Stomach (tissue), 9 donors: ENCODE measurements around the gene PSPN. TPM values are rescaled to one million over a fixed set of nuclear protein-coding genes. Genes with fewer than 3 reads are reported as not detected.

Experiments used
- DNase-seq, 2 donors: peaks; one replicate each; pipeline versions ENCODE4 v3.0.0 to v3.0.0-alpha.2; 2013 to 2019
- H3K27ac ChIP-seq, 5 donors: fragments of 200-600 bp in 4 of 5; sonication (generic) in 4 of 5; one replicate each; pipeline ENCODE4 v1.5.1; 2013 to 2019; ENCODE audit warnings: mild to moderate bottlenecking in 1 of 5, moderate library complexity in 1 of 5
- H3K27me3 ChIP-seq, 3 donors: fragments of 200-600 bp; sonication (generic); one replicate each; pipeline ENCODE4 v1.5.1; 2017 to 2019; ENCODE audit warnings: mixed run types in 1 of 3
- H3K36me3 ChIP-seq, 4 donors: fragments of 200-600 bp; sonication (generic); 1 replicate in 3 of 4; 2 replicates in 1 of 4; pipeline ENCODE4 v1.5.1; 2016 to 2019
- H3K4me1 ChIP-seq, 4 donors: fragments of 200-600 bp; sonication (generic); one replicate each; pipeline ENCODE4 v1.5.1; 2016 to 2019
- H3K4me3 ChIP-seq, 4 donors: fragments of 200-600 bp; sonication (generic) in 3 of 4; one replicate each; pipeline ENCODE4 v1.5.1; 2016 to 2019; ENCODE audit warnings: mild to moderate bottlenecking in 1 of 4
- H3K9me3 ChIP-seq, 4 donors: fragments of 200-600 bp; sonication (generic); one replicate each; pipeline ENCODE4 v1.5.1; 2016 to 2019
- EP300 ChIP-seq: sonication (generic); formaldehyde crosslinking; IDR thresholded peaks from one replicate; pipeline ENCODE4 v1.6.1; 2017; ENCODE audit warnings: antibody characterized with exemption
- POLR2A ChIP-seq, 4 donors: fragments of 450-650 bp; IDR thresholded peaks; one replicate each; pipeline ENCODE4 v1.6.1; 2016; ENCODE audit warnings: antibody characterized with exemption in 4 of 4, control low read depth in 2 of 4, mild to moderate bottlenecking in 1 of 4, moderate library complexity in 1 of 4
- POLR2AphosphoS5 ChIP-seq, 3 donors: sonication (generic); formaldehyde crosslinking; IDR thresholded peaks; one replicate each; pipeline ENCODE4 v1.6.1; 2016; ENCODE audit warnings: antibody characterized with exemption in 3 of 3
- WGBS, 5 donors: extraction: QIAGEN DNeasy Blood & Tissue Kit in 3 of 5; methylation state at CpG; one replicate each; pipeline versions ENCODE4 v1.1.5 to v1.1.7; 2013 to 2018; 5-methylcytosine and 5-hydroxymethylcytosine counted together
- intact Hi-C: fragments of 100-400 bp; cut with DNase I; formaldehyde crosslinking; loops from one replicate; pipeline ENCODE4 v1.15.1; 2023; ENCODE audit warnings: low total_unique reads
- polyA plus RNA-seq, 3 donors: library from polyadenylated mRNA; stranded (reverse); fragments of 200-250 nt; gene quantifications; one replicate each; pipeline ENCODE4 v1.2.3, GENCODE V29; 2013
- small RNA-seq, 4 donors: library from RNA; depleted of rRNA; stranded (forward); fragments of <200 nt; gene quantifications; one replicate each; pipeline ENCODE3, GENCODE V24; 2016
- total RNA-seq, 5 donors: library from RNA; depleted of rRNA; stranded (reverse); fragments of >200 nt; gene quantifications; one replicate each; pipeline versions ENCODE4 v1.1.0 to v1.2.3, GENCODE V29; 2014 to 2016
- TF ChIP-seq, protein P1 (sequence below), 7 experiments: fragments of 450-650 bp in 4 of 7; fragments of 200-600 bp in 3 of 7; sonication (generic) in 3 of 7; IDR thresholded peaks; one replicate each; pipeline ENCODE4 v1.5.1; 2016 to 2019; ENCODE audit warnings: antibody characterized with exemption in 7 of 7, control low read depth in 2 of 7, mild to moderate bottlenecking in 1 of 7
- donor health status: healthy with polysubstance abuse.
- donor health status: Bipolar disorder and iron deficiency.
- donor health status: healthy.

The PSPN gene
- total and polyA plus RNA-seq, 8 donors = 0.92 to 2.8 (median 1.8) TPM; not detected in 1

DNA sequence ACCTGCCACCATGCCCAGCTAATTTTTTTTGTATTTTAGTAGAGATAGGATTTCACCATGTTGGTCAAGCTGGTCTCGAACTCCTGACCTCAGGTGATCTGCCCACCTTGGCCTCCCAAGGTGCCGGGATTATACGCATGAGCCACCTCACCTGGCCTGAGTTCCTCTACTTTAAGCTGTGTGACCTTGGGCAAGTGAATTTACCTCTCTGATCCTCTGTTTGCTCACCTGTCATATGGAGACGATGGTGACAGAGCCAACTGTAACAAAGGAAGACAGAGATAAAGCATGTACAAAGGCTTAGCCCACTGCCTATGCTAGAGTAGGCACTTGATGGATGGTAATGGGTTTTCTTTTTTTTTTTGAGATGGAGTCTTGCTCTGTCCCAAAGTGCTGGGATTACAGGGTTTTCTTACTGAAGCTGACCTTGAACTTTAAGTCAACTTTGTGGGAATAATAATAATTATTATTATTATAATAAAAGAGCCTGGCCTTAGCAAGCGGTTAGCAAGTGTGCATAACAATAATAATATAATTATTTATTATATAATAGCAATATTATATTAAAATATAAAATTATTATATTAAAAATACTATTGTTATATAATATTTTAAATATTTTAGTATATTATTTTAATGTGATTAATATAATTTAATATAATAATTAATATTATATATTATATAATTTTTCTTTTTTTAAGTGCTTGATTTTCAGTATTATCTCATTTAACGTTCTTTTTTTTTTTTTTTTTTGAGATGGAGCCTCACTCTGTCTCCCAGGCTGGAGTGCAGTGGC lies 41.0 kb downstream of the PSPN start:
- intact Hi-C loops = no loop called here
- Histone ChIP-seq H3K36me3 (no peaks in the 10 kb centered on the region), H3K4me1 (no peaks in the 10 kb centered on the region), H3K27ac (no peak overlapping the region), H3K27me3 (no peaks in the 10 kb centered on the region), H3K4me3 (no peak overlapping the region), H3K9me3 (no peaks in the 10 kb centered on the region)
- WGBS, 5 donors = 80 to 84% (median 82%) methylated on average over 6 of the region's 6 CpGs
- TF ChIP-seq POLR2AphosphoS5 (IDR thresholded peaks at IDR 0.05) (no peak), EP300 (no peak), POLR2A (IDR thresholded peaks at IDR 0.05) (no peak)
- TF ChIP-seq, protein P1, sequence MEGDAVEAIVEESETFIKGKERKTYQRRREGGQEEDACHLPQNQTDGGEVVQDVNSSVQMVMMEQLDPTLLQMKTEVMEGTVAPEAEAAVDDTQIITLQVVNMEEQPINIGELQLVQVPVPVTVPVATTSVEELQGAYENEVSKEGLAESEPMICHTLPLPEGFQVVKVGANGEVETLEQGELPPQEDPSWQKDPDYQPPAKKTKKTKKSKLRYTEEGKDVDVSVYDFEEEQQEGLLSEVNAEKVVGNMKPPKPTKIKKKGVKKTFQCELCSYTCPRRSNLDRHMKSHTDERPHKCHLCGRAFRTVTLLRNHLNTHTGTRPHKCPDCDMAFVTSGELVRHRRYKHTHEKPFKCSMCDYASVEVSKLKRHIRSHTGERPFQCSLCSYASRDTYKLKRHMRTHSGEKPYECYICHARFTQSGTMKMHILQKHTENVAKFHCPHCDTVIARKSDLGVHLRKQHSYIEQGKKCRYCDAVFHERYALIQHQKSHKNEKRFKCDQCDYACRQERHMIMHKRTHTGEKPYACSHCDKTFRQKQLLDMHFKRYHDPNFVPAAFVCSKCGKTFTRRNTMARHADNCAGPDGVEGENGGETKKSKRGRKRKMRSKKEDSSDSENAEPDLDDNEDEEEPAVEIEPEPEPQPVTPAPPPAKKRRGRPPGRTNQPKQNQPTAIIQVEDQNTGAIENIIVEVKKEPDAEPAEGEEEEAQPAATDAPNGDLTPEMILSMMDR (IDR thresholded peaks at IDR 0.05) = no peak
- no peak for DNase-seq

DNA sequence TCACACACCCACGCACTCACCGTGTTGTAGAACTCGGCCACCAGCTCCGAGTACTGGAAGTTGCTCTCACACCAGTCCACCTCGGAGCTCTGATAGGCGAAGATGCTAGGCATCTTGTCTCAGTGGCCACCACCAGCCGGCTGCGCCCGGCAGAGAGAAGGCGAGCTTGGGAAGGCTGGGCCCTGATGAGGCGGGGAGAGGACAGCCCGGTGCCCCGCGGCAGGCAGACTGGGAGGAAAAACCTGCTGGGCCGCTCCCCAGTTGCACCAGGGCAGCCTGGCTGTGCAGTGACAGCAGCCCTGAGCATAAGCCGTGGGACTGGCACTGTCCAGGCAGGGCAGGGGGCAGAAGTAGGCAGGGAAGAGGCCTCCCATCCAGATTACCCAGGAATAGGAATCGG lies 42.3 kb downstream of the PSPN start, which contains the start of gene ACER1:
ACER1 (minus strand) TSS at position 174 of the 400 bp plus-strand sequence; CDS start at position 113, 61 bp downstream.
- Histone ChIP-seq H3K27me3 (no peaks in the 10 kb centered on the region), H3K4me3 (no peak within 1 kb of the TSS), H3K27ac (no peak within 1 kb of the TSS), H3K36me3 (no peaks in the 10 kb centered on the region), H3K4me1 (no peaks in the 10 kb centered on the region), H3K9me3 (no peaks in the 10 kb centered on the region)
- DNase-seq = no peak
- TF ChIP-seq, protein P1 (IDR thresholded peaks at IDR 0.05) = no peak
- TF ChIP-seq POLR2A (IDR thresholded peaks at IDR 0.05) (no peak), POLR2AphosphoS5 (IDR thresholded peaks at IDR 0.05) (no peak), EP300 (no peak)
- 44 to 72% (median 54%) methylated on average over 13 to 17 of the region's 17 CpGs for WGBS, 5 donors
- intact Hi-C loops = no loop called here

DNA sequence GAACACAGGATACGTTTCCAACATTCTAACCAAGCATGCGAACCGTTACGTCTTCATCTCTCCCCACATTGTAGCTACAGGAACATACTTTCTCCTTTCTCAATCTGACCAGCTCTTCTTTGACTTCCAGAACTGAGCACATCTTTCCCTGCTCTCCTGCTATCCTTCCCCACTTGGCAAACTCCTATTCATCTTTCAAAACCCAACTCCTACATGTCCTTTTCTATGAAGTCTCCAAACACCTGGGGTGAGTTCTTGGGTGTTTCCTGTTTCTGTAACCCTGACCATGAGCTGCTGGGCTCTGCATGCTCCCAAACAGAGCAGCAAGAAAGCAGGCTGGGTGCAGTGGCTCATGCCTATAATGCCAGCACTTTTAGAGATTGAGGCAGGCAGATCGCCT lies 48.9 kb downstream of the PSPN start:
- intact Hi-C loops = loop anchor here (10.0 kb wide), 1 partner anchor 462 kb away; no protein-coding TSS in a partner anchor
- Histone ChIP-seq H3K4me1 (no peaks in the 10 kb centered on the region), H3K27me3 (peaks cover 0 to 5% (median 0%) of the 10 kb centered on the region in 3 donors), H3K36me3 (no peaks in the 10 kb centered on the region), H3K27ac (no peak overlapping the region), H3K9me3 (no peaks in the 10 kb centered on the region), H3K4me3 (no peak overlapping the region)
- no peak for DNase-seq
- WGBS, 5 donors = 80 to 94% (median 82%) methylated on average over 5 of the region's 5 CpGs
- TF ChIP-seq POLR2A (IDR thresholded peaks at IDR 0.05) (no peak), POLR2AphosphoS5 (IDR thresholded peaks at IDR 0.05) (no peak), EP300 (no peak)
- TF ChIP-seq, protein P1 (IDR thresholded peaks at IDR 0.05) = no peak

DNA sequence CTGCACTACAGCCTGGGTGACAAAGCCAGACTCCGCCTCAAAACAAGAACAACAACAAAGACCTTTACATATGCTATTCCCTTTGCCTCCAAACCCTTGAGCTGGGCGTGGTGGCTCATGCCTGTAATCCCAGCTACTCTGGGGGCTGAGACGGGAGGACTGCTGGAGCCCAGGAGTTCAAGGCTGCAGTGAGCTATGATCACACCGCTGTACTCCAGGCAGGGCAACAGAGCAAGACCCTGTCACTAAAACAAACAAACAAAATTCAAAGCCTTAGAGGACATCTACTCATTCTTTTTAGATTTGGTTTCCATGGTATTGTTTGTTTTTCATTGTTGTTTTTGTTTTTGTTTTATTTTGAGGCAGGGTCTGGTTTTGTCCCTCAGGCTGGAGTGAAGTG lies 50.1 kb downstream of the PSPN start:
- DNase-seq = no peak
- Histone ChIP-seq H3K9me3 (no peaks in the 10 kb centered on the region), H3K36me3 (no peaks in the 10 kb centered on the region), H3K4me1 (no peaks in the 10 kb centered on the region), H3K27me3 (peaks cover 0 to 17% (median 0%) of the 10 kb centered on the region in 3 donors), H3K4me3 (no peak overlapping the region), H3K27ac (no peak overlapping the region)
- 74 to 87% (median 78%) methylated on average over 3 to 4 of the region's 4 CpGs for WGBS, 5 donors
- intact Hi-C loops = loop anchor here (10.0 kb wide), 1 partner anchor 461 kb away; no protein-coding TSS in a partner anchor
- TF ChIP-seq POLR2AphosphoS5 (IDR thresholded peaks at IDR 0.05) = no peak
- TF ChIP-seq, protein P1 (IDR thresholded peaks at IDR 0.05) = no peak
- no peak for TF ChIP-seq EP300
- no peak for TF ChIP-seq POLR2A (IDR thresholded peaks at IDR 0.05)

Small RNAs within 50 kb of the gene (small RNA-seq; reads per million reads assigned to genes)
- gene MIR6790 (0 reads per million in 4 donors), gene MIR6885 (0 to 0.15 (median 0.03) reads per million in 4 donors)

Other genes starting within 250 kb of the PSPN start
- gene ACSBG2, start 240.3 kb downstream of the PSPN start, total RNA-seq = not detected
- gene ACSBG2, start 240.3 kb downstream of the PSPN start, polyA plus RNA-seq = not detected
- gene MLLT1, start 96.0 kb downstream of the PSPN start, total RNA-seq = 10 to 100 TPM in 3 of 5 donors, 1 to 10 TPM in 2; 3.1 to 30.4 (median 16.7) TPM
- gene MLLT1, start 96.0 kb downstream of the PSPN start, polyA plus RNA-seq = 10 to 100 TPM; 21.2 to 33.8 (median 27.4) TPM
- gene ACER1, start 42.3 kb downstream of the PSPN start, total RNA-seq = 1 to 10 TPM in 1 of 5 donors, not detected in 4; 3.5 TPM
- gene ACER1, start 42.3 kb downstream of the PSPN start, polyA plus RNA-seq = under 1 TPM in 1 of 3 donors, not detected in 2; 0.08 TPM
- gene CLPP, start 14.4 kb downstream of the PSPN start, total RNA-seq = 10 to 100 TPM in 4 of 5 donors, 1 to 10 TPM in 1; 5.8 to 67.1 (median 24.0) TPM
- gene CLPP, start 14.4 kb downstream of the PSPN start, polyA plus RNA-seq = 10 to 100 TPM; 73.3 to 76.5 (median 75.0) TPM
- 100 to 1,000 TPM in 1 of 5 donors, 10 to 100 TPM in 3, 1 to 10 TPM in 1; 5.3 to 138 (median 21.3) TPM for gene ALKBH7, start 3.1 kb downstream of the PSPN start, total RNA-seq
- 100 to 1,000 TPM in 1 of 3 donors, 10 to 100 TPM in 2; 81.1 to 122 (median 87.2) TPM for gene ALKBH7, start 3.1 kb downstream of the PSPN start, polyA plus RNA-seq
- 10 to 100 TPM in 4 of 5 donors, 1 to 10 TPM in 1; 9.8 to 46.7 (median 22.8) TPM for gene GTF2F1, start 17.2 kb upstream of the PSPN start, total RNA-seq
- 10 to 100 TPM; 34.4 to 62.8 (median 41.7) TPM for gene GTF2F1, start 17.2 kb upstream of the PSPN start, polyA plus RNA-seq
- gene KHSRP, start 48.9 kb upstream of the PSPN start, total RNA-seq = 100 to 1,000 TPM; 111 to 130 (median 112) TPM
- gene KHSRP, start 48.9 kb upstream of the PSPN start, polyA plus RNA-seq = 100 to 1,000 TPM in 1 of 3 donors, 10 to 100 TPM in 2; 49.1 to 103 (median 79.3) TPM
- 1 to 10 TPM in 1 of 5 donors, not detected in 4; 4.9 TPM for gene SLC25A41, start 57.8 kb upstream of the PSPN start, total RNA-seq
- under 1 TPM in 1 of 3 donors, not detected in 2; 0.80 TPM for gene SLC25A41, start 57.8 kb upstream of the PSPN start, polyA plus RNA-seq
- gene SLC25A23, start 83.9 kb upstream of the PSPN start, total RNA-seq = 100 to 1,000 TPM in 1 of 5 donors, 10 to 100 TPM in 4; 20.7 to 191 (median 60.1) TPM
- gene SLC25A23, start 83.9 kb upstream of the PSPN start, polyA plus RNA-seq = 10 to 100 TPM; 30.8 to 42.5 (median 34.2) TPM
- 100 to 1,000 TPM in 1 of 5 donors, 10 to 100 TPM in 3, 1 to 10 TPM in 1; 7.6 to 203 (median 46.1) TPM for gene CRB3, start 88.3 kb upstream of the PSPN start, total RNA-seq
- 10 to 100 TPM; 34.3 to 66.6 (median 51.9) TPM for gene CRB3, start 88.3 kb upstream of the PSPN start, polyA plus RNA-seq
- 10 to 100 TPM in 1 of 5 donors, 1 to 10 TPM in 2, under 1 TPM in 2; 0.45 to 15.2 (median 1.1) TPM for gene DENND1C, start 105.9 kb upstream of the PSPN start, total RNA-seq
- gene DENND1C, start 105.9 kb upstream of the PSPN start, polyA plus RNA-seq = 1 to 10 TPM; 2.5 to 3.1 (median 2.9) TPM
- gene TUBB4A, start 126.4 kb upstream of the PSPN start, total RNA-seq = 1 to 10 TPM in 2 of 5 donors, under 1 TPM in 1, not detected in 2; 0.89 to 3.9 (median 1.1) TPM
- gene TUBB4A, start 126.4 kb upstream of the PSPN start, polyA plus RNA-seq = under 1 TPM in 2 of 3 donors, not detected in 1; 0.76 to 0.85 TPM
- gene TNFSF9, start 155.1 kb upstream of the PSPN start, total RNA-seq = not detected
- gene TNFSF9, start 155.1 kb upstream of the PSPN start, polyA plus RNA-seq = under 1 TPM in 1 of 3 donors, not detected in 2; 0.85 TPM
- gene CD70, start 215.2 kb upstream of the PSPN start, total RNA-seq = not detected
- gene CD70, start 215.2 kb upstream of the PSPN start, polyA plus RNA-seq = under 1 TPM in 1 of 3 donors, not detected in 2; 0.18 TPM